Measurements from ENCODE around the gene S100A7A. TPM values are rescaled to one million over a fixed set of nuclear protein-coding genes. Genes with fewer than 3 reads are reported as not detected.
"Not testable (repeated sequence)": the region's sequence is repeated elsewhere in the genome, so short reads cannot be mapped to it uniquely, and the experiment has no call there.

The S100A7A gene
- total RNA-seq, 1 donor from 2014 or later: not detected

GRCh38 chr1:153459655-153460054 is 43.3 kb downstream of the S100A7A start:
- no peak overlapping the region for H3K27ac Mint-ChIP-seq (ENCODE audit: unreplicated experiment)
- no peak for DNase-seq (ENCODE audit: low spot score)
- TF ChIP-seq CTCF (IDR thresholded peaks at IDR 0.05; ENCODE audit: unreplicated experiment): no peak
- no peaks in the 10 kb centered on the region for H3K9me3 Mint-ChIP-seq (ENCODE audit: unreplicated experiment)
- no peak overlapping the region for H3K4me3 Mint-ChIP-seq (ENCODE audit: unreplicated experiment)
- H3K4me1 Mint-ChIP-seq (ENCODE audit: unreplicated experiment): no peaks in the 10 kb centered on the region
- no peaks in the 10 kb centered on the region for H3K36me3 Mint-ChIP-seq (ENCODE audit: low read depth, unreplicated experiment)
- peaks cover 1% of the 10 kb centered on the region for H3K27me3 Mint-ChIP-seq (ENCODE audit: unreplicated experiment)

GRCh38 chr1:153460551-153460950 is 44.2 kb downstream of the S100A7A start, which contains the start of gene S100A7:
TSS of gene S100A7 (minus strand) at chr1:153460651. CDS start at chr1:153459013, 1,638 bp downstream.
- H3K27me3 Mint-ChIP-seq (ENCODE audit: unreplicated experiment): peaks cover 1% of the 10 kb centered on the region

GRCh38 chr1:153462741-153463140 is 46.4 kb downstream of the S100A7A start:
- not testable (repeated sequence) for H3K9me3 Mint-ChIP-seq (ENCODE audit: unreplicated experiment); H3K27me3 Mint-ChIP-seq (ENCODE audit: unreplicated experiment); H3K4me1 Mint-ChIP-seq (ENCODE audit: unreplicated experiment); H3K27ac Mint-ChIP-seq (ENCODE audit: unreplicated experiment); H3K36me3 Mint-ChIP-seq (ENCODE audit: low read depth, unreplicated experiment); H3K4me3 Mint-ChIP-seq (ENCODE audit: unreplicated experiment); DNase-seq (ENCODE audit: low spot score)

More at GRCh38 chr1:153460551-153460950, 44.2 kb downstream of the S100A7A start, which contains the start of gene S100A7:
- no peaks in the 10 kb centered on the region for H3K9me3 Mint-ChIP-seq (ENCODE audit: unreplicated experiment)
- no peak within 1 kb of the TSS for H3K4me3 Mint-ChIP-seq (ENCODE audit: unreplicated experiment)
- no peak within 1 kb of the TSS for H3K27ac Mint-ChIP-seq (ENCODE audit: unreplicated experiment)
- H3K4me1 Mint-ChIP-seq (ENCODE audit: unreplicated experiment): no peaks in the 10 kb centered on the region
- TF ChIP-seq CTCF (IDR thresholded peaks at IDR 0.05; ENCODE audit: unreplicated experiment): no peak
- no peaks in the 10 kb centered on the region for H3K36me3 Mint-ChIP-seq (ENCODE audit: low read depth, unreplicated experiment)
- no peak for DNase-seq (ENCODE audit: low spot score)

- Mint-ChIP-seq H3K4me1 (ENCODE audit: unreplicated experiment) (peaks cover 5% of the 10 kb centered on the region), H3K27me3 (ENCODE audit: unreplicated experiment) (peaks cover 6% of the 10 kb centered on the region), H3K4me3 (ENCODE audit: unreplicated experiment) (no peak overlapping the region)
These were observed 49.7 kb downstream of the S100A7A start for GRCh38 chr1:153465811-153466636.

GRCh38 chr1:153466908-153467307 is 50.6 kb downstream of the S100A7A start:
- peaks cover 6% of the 10 kb centered on the region for H3K27me3 Mint-ChIP-seq (ENCODE audit: unreplicated experiment)
- no peak overlapping the region for H3K4me3 Mint-ChIP-seq (ENCODE audit: unreplicated experiment)
- H3K4me1 Mint-ChIP-seq (ENCODE audit: unreplicated experiment): peaks cover 5% of the 10 kb centered on the region
- H3K36me3 Mint-ChIP-seq (ENCODE audit: low read depth, unreplicated experiment): peaks cover 2% of the 10 kb centered on the region
- DNase-seq (ENCODE audit: low spot score): no peak
- TF ChIP-seq CTCF (IDR thresholded peaks at IDR 0.05; ENCODE audit: unreplicated experiment): no peak
- no peak overlapping the region for H3K27ac Mint-ChIP-seq (ENCODE audit: unreplicated experiment)
- no peaks in the 10 kb centered on the region for H3K9me3 Mint-ChIP-seq (ENCODE audit: unreplicated experiment)

More at GRCh38 chr1:153465811-153466636, 49.7 kb downstream of the S100A7A start:
- Mint-ChIP-seq H3K27ac (ENCODE audit: unreplicated experiment) (no peak overlapping the region), H3K9me3 (ENCODE audit: unreplicated experiment) (no peaks in the 10 kb centered on the region), H3K36me3 (ENCODE audit: low read depth, unreplicated experiment) (no peaks in the 10 kb centered on the region)
- peak; percentile 77 for DNase-seq (ENCODE audit: low spot score)
- peak; percentile 91 for TF ChIP-seq CTCF (IDR thresholded peaks at IDR 0.05; ENCODE audit: unreplicated experiment)

Data from endothelial cell (in vitro differentiated cells).